H1 (cell line): Measurements from ENCODE around the gene LRRC15. TPM values are rescaled to one million over a fixed set of nuclear protein-coding genes. Genes with fewer than 3 reads are reported as not detected.

Source experiments
- BACH1 ChIP-seq: IDR thresholded peaks from 2 replicates; pipeline ENCODE4 v1.6.1; 2012; ENCODE audit warnings: low read length, improper control_type of control experiment
- BRCA1 ChIP-seq: IDR thresholded peaks from 2 replicates; pipeline ENCODE4 v1.6.1; 2012; ENCODE audit warnings: low read depth, low read length, improper control_type of control experiment
- CBX8 ChIP-seq: fragments of 300-800, 300-1000 bp; sonication (generic); IDR thresholded peaks from 2 replicates; pipeline ENCODE4 v1.7.1; 2016; ENCODE audit warnings: low read depth, low read length, borderline replicate concordance
- CREB1 ChIP-seq: IDR thresholded peaks from 2 replicates; pipeline ENCODE4 v1.6.1; 2012; ENCODE audit warnings: inconsistent platforms
- FOSL1 ChIP-seq: IDR thresholded peaks from 2 replicates; pipeline ENCODE4 v1.6.1; 2011; ENCODE audit warnings: mild to moderate bottlenecking, low read depth, low read length, moderate library complexity; ENCODE audit not compliant: insufficient read depth
- GABPA ChIP-seq: IDR thresholded peaks from 2 replicates; pipeline ENCODE4 v1.6.1; 2011; ENCODE audit warnings: mild to moderate bottlenecking, low read length, moderate library complexity, borderline replicate concordance; ENCODE audit not compliant: insufficient read depth
- GTF2F1 ChIP-seq: IDR thresholded peaks from 2 replicates; pipeline ENCODE4 v1.6.1; 2012; ENCODE audit warnings: low read depth, low read length, improper control_type of control experiment, borderline replicate concordance
- NANOG ChIP-seq: IDR thresholded peaks from 2 replicates; pipeline ENCODE4 v1.6.1; 2011; ENCODE audit warnings: low read length, low read depth, mild to moderate bottlenecking, inconsistent platforms; ENCODE audit not compliant: insufficient read depth, poor library complexity, severe bottlenecking
- NRF1 ChIP-seq: IDR thresholded peaks from 2 replicates; pipeline ENCODE4 v1.6.1; 2011; ENCODE audit warnings: mild to moderate bottlenecking, low read depth, low read length, improper control_type of control experiment
- POLR2AphosphoS5 ChIP-seq: IDR thresholded peaks from 2 replicates; pipeline ENCODE4 v1.6.1; 2011; ENCODE audit warnings: low read depth, low read length
- POU5F1 ChIP-seq: IDR thresholded peaks from 2 replicates; pipeline ENCODE4 v1.6.1; 2011; ENCODE audit warnings: low read depth, mild to moderate bottlenecking, low read length, moderate library complexity
- RFX5 ChIP-seq: IDR thresholded peaks from 2 replicates; pipeline ENCODE4 v1.6.1; 2011; ENCODE audit warnings: low read depth, low read length, improper control_type of control experiment, borderline replicate concordance
- RXRA ChIP-seq: IDR thresholded peaks from 2 replicates; pipeline ENCODE4 v1.6.1; 2011; ENCODE audit warnings: low read depth, mild to moderate bottlenecking, low read length, moderate library complexity; ENCODE audit not compliant: insufficient read depth
- SP2 ChIP-seq: IDR thresholded peaks from 2 replicates; pipeline ENCODE4 v1.6.1; 2012; ENCODE audit warnings: mild to moderate bottlenecking, low read length, inconsistent platforms
- TCF12 ChIP-seq: IDR thresholded peaks from 2 replicates; pipeline ENCODE4 v1.6.1; 2011; ENCODE audit warnings: low read depth, mild to moderate bottlenecking, low read length
- ZNF274 ChIP-seq: IDR thresholded peaks from 2 replicates; pipeline ENCODE4 v1.7.0; 2012; ENCODE audit warnings: low read length, borderline replicate concordance; ENCODE audit errors: extremely low read depth
- polyA plus RNA-seq, 7 experiments: library from polyadenylated mRNA; depleted of rRNA in 3 of 7; stranded (reverse) in 5 of 7; unstranded in 2 of 7; fragments of >200 nt in 5 of 7; fragments of 200-250 nt in 2 of 7; gene quantifications; 1 replicate in 5 of 7; 2 replicates in 1 of 7; 4 replicates in 1 of 7; pipeline versions ENCODE4 v1.2.1 to v1.2.3, GENCODE V29; 2011 to 2013; ENCODE audit warnings: missing spikeins in 2 of 7, mixed read lengths in 2 of 7
- total RNA-seq: library from RNA; stranded (reverse); fragmentation: NEBNext Ultra II Directional; extraction: Animal tissue kit (Norgen Biotek cat#: 25700); gene quantifications from 2 replicates; pipeline ENCODE4 v1.2.1, GENCODE V29; 2021
- TF ChIP-seq, protein P1 (sequence below): IDR thresholded peaks from 2 replicates; pipeline ENCODE4 v1.6.1; 2012; ENCODE audit warnings: low read length, inconsistent platforms
- TF ChIP-seq, protein P2 (sequence below): IDR thresholded peaks from 2 replicates; pipeline ENCODE4 v1.6.1; 2011; ENCODE audit warnings: low read depth, mild to moderate bottlenecking, low read length; ENCODE audit not compliant: insufficient read depth
- TF ChIP-seq, protein P3 (sequence below): IDR thresholded peaks from 2 replicates; pipeline ENCODE4 v1.6.1; 2012; ENCODE audit warnings: inconsistent platforms
- TF ChIP-seq, protein P4 (sequence below): IDR thresholded peaks from 2 replicates; pipeline ENCODE4 v1.6.1; 2011; ENCODE audit warnings: low read length, improper control_type of control experiment

The LRRC15 gene
- total and polyA plus RNA-seq, 2 of the 8 experiments (the other 6 are each of a cell fraction or from before 2014, with no cell fraction given): 0.15 to 0.37 TPM

DNA sequence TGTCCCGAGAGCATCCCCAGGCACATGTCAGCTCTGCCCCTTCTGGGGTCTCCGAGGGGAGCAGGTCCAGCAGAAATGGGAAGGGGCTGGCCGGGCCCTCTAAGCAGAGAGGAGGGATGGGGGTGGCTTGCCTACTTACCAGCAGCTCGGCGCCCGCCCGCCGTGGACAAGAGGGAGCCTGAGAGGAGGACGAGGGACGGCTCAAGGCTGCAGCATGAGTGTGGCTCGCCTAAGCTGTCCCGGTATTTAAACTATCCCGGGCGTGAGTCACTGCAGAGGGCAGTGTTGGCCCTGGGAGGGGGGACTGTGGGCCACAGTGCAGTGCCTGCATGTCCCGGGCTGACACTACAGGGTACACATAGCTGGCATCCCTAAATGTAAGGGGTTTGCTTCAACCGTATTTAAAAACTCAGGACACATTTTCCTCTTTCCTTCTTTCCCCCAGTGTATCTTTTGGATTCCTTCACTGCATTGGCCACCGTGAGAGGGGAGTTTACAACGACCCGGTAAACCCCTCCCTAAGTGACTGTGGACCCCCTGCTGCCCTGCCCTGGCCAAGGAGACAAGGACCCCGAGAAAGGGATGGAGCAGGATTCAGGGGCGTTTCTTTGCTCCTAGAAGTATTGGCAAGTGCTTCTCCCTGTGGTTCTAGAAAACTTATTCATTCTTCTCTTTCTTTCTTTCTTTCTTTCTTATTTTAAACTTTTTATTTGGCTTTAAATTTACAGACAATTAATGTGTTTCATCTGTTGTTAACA is at the start of gene LRRC15 (continued):
- TF ChIP-seq, protein P1, sequence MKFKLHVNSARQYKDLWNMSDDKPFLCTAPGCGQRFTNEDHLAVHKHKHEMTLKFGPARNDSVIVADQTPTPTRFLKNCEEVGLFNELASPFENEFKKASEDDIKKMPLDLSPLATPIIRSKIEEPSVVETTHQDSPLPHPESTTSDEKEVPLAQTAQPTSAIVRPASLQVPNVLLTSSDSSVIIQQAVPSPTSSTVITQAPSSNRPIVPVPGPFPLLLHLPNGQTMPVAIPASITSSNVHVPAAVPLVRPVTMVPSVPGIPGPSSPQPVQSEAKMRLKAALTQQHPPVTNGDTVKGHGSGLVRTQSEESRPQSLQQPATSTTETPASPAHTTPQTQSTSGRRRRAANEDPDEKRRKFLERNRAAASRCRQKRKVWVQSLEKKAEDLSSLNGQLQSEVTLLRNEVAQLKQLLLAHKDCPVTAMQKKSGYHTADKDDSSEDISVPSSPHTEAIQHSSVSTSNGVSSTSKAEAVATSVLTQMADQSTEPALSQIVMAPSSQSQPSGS: no peak
- TF ChIP-seq BRCA1: no peak
- no peak for TF ChIP-seq NANOG
- TF ChIP-seq ZNF274: no peak
- no peak for TF ChIP-seq GABPA
- TF ChIP-seq SP2: no peak
- no peak for TF ChIP-seq FOSL1
- no peak for TF ChIP-seq NRF1
- TF ChIP-seq, protein P2, sequence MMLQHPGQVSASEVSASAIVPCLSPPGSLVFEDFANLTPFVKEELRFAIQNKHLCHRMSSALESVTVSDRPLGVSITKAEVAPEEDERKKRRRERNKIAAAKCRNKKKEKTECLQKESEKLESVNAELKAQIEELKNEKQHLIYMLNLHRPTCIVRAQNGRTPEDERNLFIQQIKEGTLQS: no peak
- TF ChIP-seq, protein P3, sequence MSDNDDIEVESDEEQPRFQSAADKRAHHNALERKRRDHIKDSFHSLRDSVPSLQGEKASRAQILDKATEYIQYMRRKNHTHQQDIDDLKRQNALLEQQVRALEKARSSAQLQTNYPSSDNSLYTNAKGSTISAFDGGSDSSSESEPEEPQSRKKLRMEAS: peak; percentile 10; the same call in 1 of the 2 replicates
- TF ChIP-seq BACH1: no peak
- no peak for TF ChIP-seq POU5F1
- TF ChIP-seq RXRA: no peak
- no peak for TF ChIP-seq RFX5
- no peak for TF ChIP-seq TCF12
- no peak for TF ChIP-seq CREB1
- no peak for TF ChIP-seq CBX8
- TF ChIP-seq POLR2AphosphoS5: no peak
- TF ChIP-seq, protein P4, sequence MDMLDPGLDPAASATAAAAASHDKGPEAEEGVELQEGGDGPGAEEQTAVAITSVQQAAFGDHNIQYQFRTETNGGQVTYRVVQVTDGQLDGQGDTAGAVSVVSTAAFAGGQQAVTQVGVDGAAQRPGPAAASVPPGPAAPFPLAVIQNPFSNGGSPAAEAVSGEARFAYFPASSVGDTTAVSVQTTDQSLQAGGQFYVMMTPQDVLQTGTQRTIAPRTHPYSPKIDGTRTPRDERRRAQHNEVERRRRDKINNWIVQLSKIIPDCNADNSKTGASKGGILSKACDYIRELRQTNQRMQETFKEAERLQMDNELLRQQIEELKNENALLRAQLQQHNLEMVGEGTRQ: no peak
- TF ChIP-seq GTF2F1: no peak
